HepG2 (cell line): ENCODE data around the gene SLC7A4. TPM values are rescaled to one million over a fixed set of nuclear protein-coding genes. Genes with fewer than 3 reads are reported as not detected.

Experiments used
- CENPT ChIP-seq: sonication (generic); formaldehyde crosslinking; IDR thresholded peaks from 2 replicates; pipeline ENCODE4 v1.8.0; 2022; ENCODE audit warnings: low read depth, mild to moderate bottlenecking, moderate library complexity, missing genetic modification reagents
- GFI1 ChIP-seq: sonication (generic); formaldehyde crosslinking; IDR thresholded peaks from 2 replicates; pipeline ENCODE4 v1.5.0; 2020; ENCODE audit warnings: missing genetic modification reagents, mild to moderate bottlenecking, borderline replicate concordance
- HNRNPL ChIP-seq: fragments of 200-400 bp; formaldehyde crosslinking; IDR thresholded peaks from 2 replicates; pipeline ENCODE4 v1.6.1; 2017; ENCODE audit warnings: mild to moderate bottlenecking, low read depth, low read length
- IRF1 ChIP-seq: sonication (generic); formaldehyde crosslinking; IDR thresholded peaks from 2 replicates; pipeline ENCODE4 v1.4.0; 2020; ENCODE audit warnings: low read depth, mild to moderate bottlenecking, missing genetic modification reagents
- KDM5A ChIP-seq: fragments of 200-600 bp; sonication (generic); IDR thresholded peaks from 2 replicates; pipeline ENCODE4 v1.7.0; 2018; ENCODE audit warnings: antibody characterized with exemption, mild to moderate bottlenecking, low read length, borderline replicate concordance
- MTA3 ChIP-seq: sonication (generic); formaldehyde crosslinking; IDR thresholded peaks from 2 replicates; pipeline ENCODE4 v1.4.0; 2020; ENCODE audit warnings: missing genetic modification reagents
- MXD1 ChIP-seq: sonication (generic); formaldehyde crosslinking; IDR thresholded peaks from 2 replicates; pipeline ENCODE4 v1.4.0; 2020; ENCODE audit warnings: mild to moderate bottlenecking, missing genetic modification reagents
- PHB2 ChIP-seq: fragments of 450-650 bp; IDR thresholded peaks from 2 replicates; pipeline ENCODE4 v1.6.1; 2018; ENCODE audit not compliant: partially characterized antibody
- RBM22 ChIP-seq: fragments of 200-400 bp; formaldehyde crosslinking; optimal IDR thresholded peaks from 2 replicates; pipeline ENCODE3; 2017; ENCODE audit warnings: mild to moderate bottlenecking, low read length, moderate library complexity
- SPEN ChIP-seq: sonication (generic); formaldehyde crosslinking; IDR thresholded peaks from 2 replicates; pipeline ENCODE4 v1.5.1; 2020; ENCODE audit warnings: low read depth, mild to moderate bottlenecking, missing genetic modification reagents
- TBP ChIP-seq: sonication (generic); formaldehyde crosslinking; IDR thresholded peaks from 2 replicates; pipeline ENCODE4 v1.5.0; 2020; ENCODE audit warnings: missing genetic modification reagents
- ZNF143 ChIP-seq: sonication (generic); formaldehyde crosslinking; IDR thresholded peaks from 2 replicates; pipeline ENCODE4 v1.4.0; 2020; ENCODE audit warnings: missing genetic modification reagents
- ZNF160 ChIP-seq: sonication (generic); formaldehyde crosslinking; IDR thresholded peaks from 2 replicates; pipeline ENCODE4 v1.8.0; 2022; ENCODE audit warnings: mild to moderate bottlenecking, inconsistent platforms, missing genetic modification reagents
- ZNF253 ChIP-seq: sonication (generic); formaldehyde crosslinking; IDR thresholded peaks from 2 replicates; pipeline ENCODE4 v1.8.0; 2022; ENCODE audit warnings: mild to moderate bottlenecking, missing genetic modification reagents, borderline replicate concordance
- ZNF276 ChIP-seq: sonication (generic); formaldehyde crosslinking; IDR thresholded peaks from 2 replicates; pipeline ENCODE4 v1.4.0; 2020; ENCODE audit warnings: mild to moderate bottlenecking, low read depth, missing genetic modification reagents
- ZNF362 ChIP-seq: sonication (generic); formaldehyde crosslinking; IDR thresholded peaks from 2 replicates; pipeline ENCODE4 v1.4.0; 2020; ENCODE audit warnings: missing genetic modification reagents, mild to moderate bottlenecking, borderline replicate concordance
- ZNF530 ChIP-seq: sonication (generic); formaldehyde crosslinking; IDR thresholded peaks from 2 replicates; pipeline ENCODE4 v1.5.0; 2020; ENCODE audit warnings: low read depth, mild to moderate bottlenecking, missing genetic modification reagents
- ZNF547 ChIP-seq: sonication (generic); formaldehyde crosslinking; IDR thresholded peaks from 2 replicates; pipeline ENCODE4 v1.5.1; 2020; ENCODE audit warnings: mild to moderate bottlenecking, missing genetic modification reagents
- ZNF598 ChIP-seq: sonication (generic); formaldehyde crosslinking; IDR thresholded peaks from 2 replicates; pipeline ENCODE4 v1.5.1; 2020; ENCODE audit warnings: mild to moderate bottlenecking, missing genetic modification reagents, borderline replicate concordance
- ZNF607 ChIP-seq: sonication (generic); formaldehyde crosslinking; IDR thresholded peaks from 2 replicates; pipeline ENCODE4 v1.5.1; 2020; ENCODE audit warnings: missing genetic modification reagents, mild to moderate bottlenecking, borderline replicate concordance
- ZNF773 ChIP-seq: sonication (generic); formaldehyde crosslinking; IDR thresholded peaks from 2 replicates; pipeline ENCODE4 v1.4.0; 2020; ENCODE audit warnings: missing genetic modification reagents, borderline replicate concordance
- ZNF777 ChIP-seq: sonication (generic); formaldehyde crosslinking; IDR thresholded peaks from 2 replicates; pipeline ENCODE4 v1.4.0; 2020; ENCODE audit warnings: missing genetic modification reagents
- ZNF816 ChIP-seq: sonication (generic); formaldehyde crosslinking; IDR thresholded peaks from 2 replicates; pipeline ENCODE4 v1.8.0; 2022; ENCODE audit warnings: missing genetic modification reagents, mild to moderate bottlenecking, borderline replicate concordance
- ZSCAN31 ChIP-seq: sonication (generic); formaldehyde crosslinking; IDR thresholded peaks from 2 replicates; pipeline ENCODE4 v1.5.0; 2020; ENCODE audit warnings: low read depth, mild to moderate bottlenecking, missing genetic modification reagents
- ZUFSP ChIP-seq: sonication (generic); formaldehyde crosslinking; IDR thresholded peaks from 2 replicates; pipeline ENCODE4 v1.9.0; 2021; ENCODE audit warnings: missing genetic modification reagents, mild to moderate bottlenecking, borderline replicate concordance
- polyA plus RNA-seq, 8 experiments: library from polyadenylated mRNA; depleted of rRNA in 3 of 8; stranded (reverse) in 7 of 8; unstranded in 1 of 8; fragments of >200 nt; fragmentation: Illumina TruSeq in 4 of 8; extraction: Trizol in 4 of 8; gene quantifications; 2 replicates each; pipeline versions ENCODE4 v1.2.1 to v1.2.3, GENCODE V29; 2011 to 2016; ENCODE audit warnings: low read depth in 4 of 8, missing spikeins in 1 of 8, mixed read lengths in 1 of 8; ENCODE audit not compliant: insufficient read depth in 1 of 8
- total RNA-seq, 5 experiments: library from RNA; depleted of rRNA; stranded (reverse); fragments of >200 nt; fragmentation: Illumina TruSeq; extraction: Trizol; gene quantifications; 2 replicates each; pipeline ENCODE4 v1.2.3, GENCODE V29; 2016; ENCODE audit warnings: low read depth in 1 of 5

Gene SLC7A4
- total and polyA plus RNA-seq, 2 of the 13 experiments (the other 11 are each of a cell fraction or from before 2014, with no cell fraction given), result not detected

- TF ChIP-seq ZNF598 (CRISPR knock-in tag), result no peak
- TF ChIP-seq ZSCAN31 (CRISPR knock-in tag), result peak; percentile 70; the same call in 1 of the 2 replicates
- TF ChIP-seq IRF1 (CRISPR knock-in tag), result no peak
- no peak for TF ChIP-seq ZNF816 (CRISPR knock-in tag)
- no peak for TF ChIP-seq ZNF276 (CRISPR knock-in tag)
- TF ChIP-seq TBP, result no peak
- no peak for TF ChIP-seq ZNF777 (CRISPR knock-in tag)
- no peak for TF ChIP-seq ZNF362
- no peak for TF ChIP-seq ZNF530 (CRISPR knock-in tag)
- TF ChIP-seq PHB2, result no peak
- no peak for TF ChIP-seq ZNF160 (CRISPR knock-in tag)
- TF ChIP-seq ZNF143 (CRISPR knock-in tag), result peak; percentile 57; the same call in 1 of the 2 replicates
- no peak for TF ChIP-seq ZUFSP (CRISPR knock-in tag)
- no peak for TF ChIP-seq ZNF773 (CRISPR knock-in tag)
- TF ChIP-seq ZNF607, result peak; percentile 39; the same call in 1 of the 2 replicates
- peak; percentile 47 for TF ChIP-seq RBM22
- no peak for TF ChIP-seq ZNF253 (CRISPR knock-in tag)
- TF ChIP-seq MTA3 (CRISPR knock-in tag), result no peak
- TF ChIP-seq HNRNPL, result 0 out of 2 replicates have a peak, but pooled peaks have one; percentile 74
- TF ChIP-seq SPEN (CRISPR knock-in tag), result peak; percentile 75
- no peak for TF ChIP-seq GFI1 (CRISPR knock-in tag)
- TF ChIP-seq MXD1, result peak; percentile 66; the same call in 1 of the 2 replicates
- no peak for TF ChIP-seq CENPT (CRISPR knock-in tag)
- TF ChIP-seq ZNF547 (CRISPR knock-in tag), result 0 out of 2 replicates have a peak, but pooled peaks have one; percentile 52
- no peak for TF ChIP-seq KDM5A
Measured at GRCh38 chr22:20979940-20980453, 52.4 kb downstream of the SLC7A4 start (continued).
